Peyer's patch (tissue), 4 donors: ENCODE results near the gene CHCHD3.
"Not testable (repeated sequence)": the region's sequence is repeated elsewhere in the genome, so short reads cannot be mapped to it uniquely, and the experiment has no call there.

Source experiments
- POLR2A ChIP-seq, 2 donors: fragments of 450-650 bp; IDR thresholded peaks; one replicate each; pipeline ENCODE4 v1.5.1; 2017; ENCODE audit warnings: antibody characterized with exemption in 2 of 2, mild to moderate bottlenecking in 2 of 2, moderate library complexity in 2 of 2
- TF ChIP-seq, protein P1 (sequence below), 6 experiments: fragments of 450-650 bp in 4 of 6; fragments of 200-600 bp in 2 of 6; sonication (generic) in 1 of 6; IDR thresholded peaks; one replicate each; pipeline ENCODE4 v1.5.1; 2017 to 2019; ENCODE audit warnings: antibody characterized with exemption in 6 of 6, mild to moderate bottlenecking in 3 of 6, moderate library complexity in 1 of 6

DNA sequence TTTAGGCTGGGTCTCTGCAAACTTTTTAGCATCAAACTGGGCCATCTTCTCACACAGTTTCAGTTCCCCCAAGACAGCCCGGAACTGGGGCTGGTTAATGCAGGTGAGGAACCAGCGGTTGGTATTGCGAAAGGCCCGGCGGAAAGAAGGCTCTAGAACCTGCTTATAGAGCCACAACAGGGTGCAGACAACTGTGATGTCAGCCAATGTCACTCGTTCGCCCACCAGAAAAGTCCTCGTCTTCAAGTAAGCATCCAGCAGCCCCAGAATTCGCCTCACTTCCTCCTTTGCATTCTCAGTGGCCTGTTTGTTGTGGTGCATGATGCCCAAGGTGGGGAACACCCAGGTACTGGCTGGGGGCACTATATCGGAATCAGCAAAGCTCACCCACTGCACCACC is 46.6 kb downstream of the CHCHD3 start:
- TF ChIP-seq, protein P1, sequence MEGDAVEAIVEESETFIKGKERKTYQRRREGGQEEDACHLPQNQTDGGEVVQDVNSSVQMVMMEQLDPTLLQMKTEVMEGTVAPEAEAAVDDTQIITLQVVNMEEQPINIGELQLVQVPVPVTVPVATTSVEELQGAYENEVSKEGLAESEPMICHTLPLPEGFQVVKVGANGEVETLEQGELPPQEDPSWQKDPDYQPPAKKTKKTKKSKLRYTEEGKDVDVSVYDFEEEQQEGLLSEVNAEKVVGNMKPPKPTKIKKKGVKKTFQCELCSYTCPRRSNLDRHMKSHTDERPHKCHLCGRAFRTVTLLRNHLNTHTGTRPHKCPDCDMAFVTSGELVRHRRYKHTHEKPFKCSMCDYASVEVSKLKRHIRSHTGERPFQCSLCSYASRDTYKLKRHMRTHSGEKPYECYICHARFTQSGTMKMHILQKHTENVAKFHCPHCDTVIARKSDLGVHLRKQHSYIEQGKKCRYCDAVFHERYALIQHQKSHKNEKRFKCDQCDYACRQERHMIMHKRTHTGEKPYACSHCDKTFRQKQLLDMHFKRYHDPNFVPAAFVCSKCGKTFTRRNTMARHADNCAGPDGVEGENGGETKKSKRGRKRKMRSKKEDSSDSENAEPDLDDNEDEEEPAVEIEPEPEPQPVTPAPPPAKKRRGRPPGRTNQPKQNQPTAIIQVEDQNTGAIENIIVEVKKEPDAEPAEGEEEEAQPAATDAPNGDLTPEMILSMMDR (IDR thresholded peaks at IDR 0.05): not testable (repeated sequence)
- not testable (repeated sequence) for TF ChIP-seq POLR2A (IDR thresholded peaks at IDR 0.05)
